Measurements from ENCODE around the gene CELF1. TPM values are rescaled to one million over a fixed set of nuclear protein-coding genes. Genes with fewer than 3 reads are reported as not detected.

The CELF1 gene
- total and polyA plus RNA-seq, 2 experiments from 2014 or later, result 124 to 233 TPM

- Histone ChIP-seq H3K27me3 (ENCODE audit: insufficient read depth) (no peaks in the 10 kb centered on the region), H3K4me1 (ENCODE audit: insufficient read depth) (peaks cover 44% of the 10 kb centered on the region), H3K9me2 (ENCODE audit: insufficient read depth) (no peaks in the 10 kb centered on the region), H3K27ac (ENCODE audit: low read depth) (peak overlapping the region; percentile 85; the same call in 1 of the 2 replicates), H3K4me2 (no peak overlapping the region), H4K20me1 (replicated peaks; ENCODE audit: insufficient read depth) (peaks cover 49% of the 10 kb centered on the region), H3K79me2 (replicated peaks; ENCODE audit: insufficient read depth) (peaks cover 65% of the 10 kb centered on the region), H3F3A (replicated peaks; ENCODE audit: low read depth) (peaks cover 19% of the 10 kb centered on the region; the same call in 1 of the 2 replicates), H3K4me3 (no peak overlapping the region), H3K36me3 (ENCODE audit: insufficient read depth) (peaks cover 26% of the 10 kb centered on the region), H2AFZ (no peak overlapping the region)
- H3K4me1 Mint-ChIP-seq, result peaks cover 56% of the 10 kb centered on the region
- DNase-seq (ENCODE audit: low spot score), result no peak
- H3K27ac Mint-ChIP-seq, result no peak overlapping the region
- no peak overlapping the region for H3K4me3 Mint-ChIP-seq
- peaks cover 40% of the 10 kb centered on the region for H3K36me3 Mint-ChIP-seq (ENCODE audit: low read depth)
- H3K9me3 Mint-ChIP-seq, result no peaks in the 10 kb centered on the region
- TF ChIP-seq JUNB (IDR thresholded peaks at IDR 0.05; ENCODE audit: unreplicated experiment), result no peak
- no peak for TF ChIP-seq EZH2 (IDR thresholded peaks at IDR 0.05; ENCODE audit: low read depth, unreplicated experiment)
- TF ChIP-seq, protein P1, sequence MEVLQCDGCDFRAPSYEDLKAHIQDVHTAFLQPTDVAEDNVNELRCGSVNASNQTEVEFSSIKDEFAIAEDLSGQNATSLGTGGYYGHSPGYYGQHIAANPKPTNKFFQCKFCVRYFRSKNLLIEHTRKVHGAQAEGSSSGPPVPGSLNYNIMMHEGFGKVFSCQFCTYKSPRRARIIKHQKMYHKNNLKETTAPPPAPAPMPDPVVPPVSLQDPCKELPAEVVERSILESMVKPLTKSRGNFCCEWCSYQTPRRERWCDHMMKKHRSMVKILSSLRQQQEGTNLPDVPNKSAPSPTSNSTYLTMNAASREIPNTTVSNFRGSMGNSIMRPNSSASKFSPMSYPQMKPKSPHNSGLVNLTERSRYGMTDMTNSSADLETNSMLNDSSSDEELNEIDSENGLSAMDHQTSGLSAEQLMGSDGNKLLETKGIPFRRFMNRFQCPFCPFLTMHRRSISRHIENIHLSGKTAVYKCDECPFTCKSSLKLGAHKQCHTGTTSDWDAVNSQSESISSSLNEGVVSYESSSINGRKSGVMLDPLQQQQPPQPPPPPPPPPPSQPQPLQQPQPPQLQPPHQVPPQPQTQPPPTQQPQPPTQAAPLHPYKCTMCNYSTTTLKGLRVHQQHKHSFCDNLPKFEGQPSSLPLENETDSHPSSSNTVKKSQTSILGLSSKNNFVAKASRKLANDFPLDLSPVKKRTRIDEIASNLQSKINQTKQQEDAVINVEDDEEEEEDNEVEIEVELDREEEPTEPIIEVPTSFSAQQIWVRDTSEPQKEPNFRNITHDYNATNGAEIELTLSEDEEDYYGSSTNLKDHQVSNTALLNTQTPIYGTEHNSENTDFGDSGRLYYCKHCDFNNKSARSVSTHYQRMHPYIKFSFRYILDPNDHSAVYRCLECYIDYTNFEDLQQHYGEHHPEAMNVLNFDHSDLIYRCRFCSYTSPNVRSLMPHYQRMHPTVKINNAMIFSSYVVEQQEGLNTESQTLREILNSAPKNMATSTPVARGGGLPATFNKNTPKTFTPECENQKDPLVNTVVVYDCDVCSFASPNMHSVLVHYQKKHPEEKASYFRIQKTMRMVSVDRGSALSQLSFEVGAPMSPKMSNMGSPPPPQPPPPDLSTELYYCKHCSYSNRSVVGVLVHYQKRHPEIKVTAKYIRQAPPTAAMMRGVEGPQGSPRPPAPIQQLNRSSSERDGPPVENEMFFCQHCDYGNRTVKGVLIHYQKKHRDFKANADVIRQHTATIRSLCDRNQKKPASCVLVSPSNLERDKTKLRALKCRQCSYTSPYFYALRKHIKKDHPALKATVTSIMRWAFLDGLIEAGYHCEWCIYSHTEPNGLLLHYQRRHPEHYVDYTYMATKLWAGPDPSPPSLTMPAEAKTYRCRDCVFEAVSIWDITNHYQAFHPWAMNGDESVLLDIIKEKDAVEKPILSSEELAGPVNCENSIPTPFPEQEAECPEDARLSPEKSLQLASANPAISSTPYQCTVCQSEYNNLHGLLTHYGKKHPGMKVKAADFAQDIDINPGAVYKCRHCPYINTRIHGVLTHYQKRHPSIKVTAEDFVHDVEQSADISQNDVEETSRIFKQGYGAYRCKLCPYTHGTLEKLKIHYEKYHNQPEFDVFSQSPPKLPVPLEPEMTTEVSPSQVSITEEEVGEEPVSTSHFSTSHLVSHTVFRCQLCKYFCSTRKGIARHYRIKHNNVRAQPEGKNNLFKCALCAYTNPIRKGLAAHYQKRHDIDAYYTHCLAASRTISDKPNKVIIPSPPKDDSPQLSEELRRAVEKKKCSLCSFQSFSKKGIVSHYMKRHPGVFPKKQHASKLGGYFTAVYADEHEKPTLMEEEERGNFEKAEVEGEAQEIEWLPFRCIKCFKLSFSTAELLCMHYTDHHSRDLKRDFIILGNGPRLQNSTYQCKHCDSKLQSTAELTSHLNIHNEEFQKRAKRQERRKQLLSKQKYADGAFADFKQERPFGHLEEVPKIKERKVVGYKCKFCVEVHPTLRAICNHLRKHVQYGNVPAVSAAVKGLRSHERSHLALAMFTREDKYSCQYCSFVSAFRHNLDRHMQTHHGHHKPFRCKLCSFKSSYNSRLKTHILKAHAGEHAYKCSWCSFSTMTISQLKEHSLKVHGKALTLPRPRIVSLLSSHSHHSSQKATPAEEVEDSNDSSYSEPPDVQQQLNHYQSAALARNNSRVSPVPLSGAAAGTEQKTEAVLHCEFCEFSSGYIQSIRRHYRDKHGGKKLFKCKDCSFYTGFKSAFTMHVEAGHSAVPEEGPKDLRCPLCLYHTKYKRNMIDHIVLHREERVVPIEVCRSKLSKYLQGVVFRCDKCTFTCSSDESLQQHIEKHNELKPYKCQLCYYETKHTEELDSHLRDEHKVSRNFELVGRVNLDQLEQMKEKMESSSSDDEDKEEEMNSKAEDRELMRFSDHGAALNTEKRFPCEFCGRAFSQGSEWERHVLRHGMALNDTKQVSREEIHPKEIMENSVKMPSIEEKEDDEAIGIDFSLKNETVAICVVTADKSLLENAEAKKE (CRISPR knock-in tag; IDR thresholded peaks at IDR 0.05), result no peak
- TF ChIP-seq CREB1 (CRISPR knock-in tag; IDR thresholded peaks at IDR 0.05; ENCODE audit: low read depth), result no peak
- TF ChIP-seq ETS1 (IDR thresholded peaks at IDR 0.05), result no peak
- no peak for TF ChIP-seq POLR2AphosphoS5 (IDR thresholded peaks at IDR 0.05; ENCODE audit: low read depth)
- no peak for TF ChIP-seq CTCF (conservative IDR thresholded peaks at IDR 0.05; ENCODE audit: low read depth in 2 of 2)
- no peak for TF ChIP-seq STAT1 (IDR thresholded peaks at IDR 0.05; ENCODE audit: unreplicated experiment)
- H3K27me3 Mint-ChIP-seq (ENCODE audit: insufficient read depth, low read depth, poor library complexity), result peaks cover 16% of the 10 kb centered on the region
- ATAC-seq, result no peak
These were observed 86.7 kb downstream of the CELF1 start for GRCh38 chr11:47466201-47466600.

Measured in GM23338 (cell line).